NCI-H146 (cell line): ENCODE results near the gene TRPC4.
"Not testable (repeated sequence)": the region's sequence is repeated elsewhere in the genome, so short reads cannot be mapped to it uniquely, and the experiment has no call there.

Experiments
- DNase-seq: peaks from one replicate; lab custom pipeline; 2025; lab: John Stamatoyannopoulos, UW

The TRPC4 gene

GRCh38 chr13:37816276-37816675 lies 53.3 kb downstream of the TRPC4 start:
- no peak for DNase-seq

- no peak for DNase-seq
Measured at GRCh38 chr13:37811441-37811840, 58.1 kb downstream of the TRPC4 start.

- no peak for DNase-seq
Measured at GRCh38 chr13:37806666-37807065, 62.9 kb downstream of the TRPC4 start.

- no peak for DNase-seq
Measured at GRCh38 chr13:37797631-37798030, 71.9 kb downstream of the TRPC4 start.

- not testable (repeated sequence) for DNase-seq
Measured at GRCh38 chr13:37796795-37797194, 72.8 kb downstream of the TRPC4 start.

GRCh38 chr13:37795326-37795725 lies 74.2 kb downstream of the TRPC4 start:
- no peak for DNase-seq

- DNase-seq: no peak
Measured at GRCh38 chr13:37791699-37792098, 77.9 kb downstream of the TRPC4 start.

- no peak for DNase-seq
Measured at GRCh38 chr13:37788346-37788745, 81.2 kb downstream of the TRPC4 start.

GRCh38 chr13:37777676-37778075 lies 91.9 kb downstream of the TRPC4 start:
- no peak for DNase-seq

- DNase-seq: no peak
Measured at GRCh38 chr13:37775871-37776270, 93.7 kb downstream of the TRPC4 start.

- no peak for DNase-seq
Measured at GRCh38 chr13:37772644-37773043, 96.9 kb downstream of the TRPC4 start.

- DNase-seq: no peak
Measured at GRCh38 chr13:37769545-37769944, 100.0 kb downstream of the TRPC4 start.

- peak; percentile 2 for DNase-seq
Measured at GRCh38 chr13:37769078-37769477, 100.5 kb downstream of the TRPC4 start.

- no peak for DNase-seq
Measured at GRCh38 chr13:37766502-37766901, 103.1 kb downstream of the TRPC4 start.

GRCh38 chr13:37755349-37755748 lies 114.2 kb downstream of the TRPC4 start:
- no peak for DNase-seq

GRCh38 chr13:37753776-37754175 lies 115.8 kb downstream of the TRPC4 start:
- DNase-seq: no peak

GRCh38 chr13:37752146-37752545 lies 117.4 kb downstream of the TRPC4 start:
- no peak for DNase-seq

- no peak for DNase-seq
Measured at GRCh38 chr13:37751025-37751424, 118.5 kb downstream of the TRPC4 start.

- DNase-seq: no peak
Measured at GRCh38 chr13:37748913-37749312, 120.7 kb downstream of the TRPC4 start.

GRCh38 chr13:37747071-37747612 lies 122.4 kb downstream of the TRPC4 start:
- no peak for DNase-seq

GRCh38 chr13:37741536-37741935 lies 128.0 kb downstream of the TRPC4 start:
- no peak for DNase-seq

GRCh38 chr13:37736045-37736444 lies 133.5 kb downstream of the TRPC4 start:
- DNase-seq: no peak

GRCh38 chr13:37735293-37735692 lies 134.3 kb downstream of the TRPC4 start:
- no peak for DNase-seq

- no peak for DNase-seq
Measured at GRCh38 chr13:37729876-37730275, 139.7 kb downstream of the TRPC4 start.
